Activated T-cell treated with anti-CD3 and anti-CD28 coated beads, Interleukin-2, amount 50 U/mL, for 1 hour (primary cell): ENCODE results near the gene MCTP2.

ENCODE experiments used
- DNase-seq: peaks from one replicate; pipeline ENCODE4 v3.0.0-alpha.2; 2020

Gene MCTP2

GRCh38 chr15:94404733-94405283 is 173.4 kb downstream of the MCTP2 start:
- DNase-seq = no peak

- DNase-seq = no peak
Observed at GRCh38 chr15:94411285-94411684, 179.9 kb downstream of the MCTP2 start.

GRCh38 chr15:94411846-94412245 is 180.5 kb downstream of the MCTP2 start:
- DNase-seq = no peak

- no peak for DNase-seq
Observed at GRCh38 chr15:94412979-94413746, 181.8 kb downstream of the MCTP2 start.

- no peak for DNase-seq
Observed at GRCh38 chr15:94414916-94415315, 183.6 kb downstream of the MCTP2 start.

GRCh38 chr15:94416267-94416666 is 184.9 kb downstream of the MCTP2 start:
- DNase-seq = no peak

GRCh38 chr15:94416820-94417219 is 185.5 kb downstream of the MCTP2 start:
- DNase-seq = no peak

GRCh38 chr15:94417501-94418293 is 186.3 kb downstream of the MCTP2 start:
- no peak for DNase-seq

- no peak for DNase-seq
Observed at GRCh38 chr15:94421706-94422105, 190.3 kb downstream of the MCTP2 start.

GRCh38 chr15:94432279-94432678 is 200.9 kb downstream of the MCTP2 start:
- no peak for DNase-seq

- no peak for DNase-seq
Observed at GRCh38 chr15:94439158-94439557, 207.8 kb downstream of the MCTP2 start.

- DNase-seq = no peak
Observed at GRCh38 chr15:94441760-94442159, 210.4 kb downstream of the MCTP2 start.

- DNase-seq = no peak
Observed at GRCh38 chr15:94442480-94442879, 211.1 kb downstream of the MCTP2 start.

- no peak for DNase-seq
Observed at GRCh38 chr15:94443186-94443585, 211.8 kb downstream of the MCTP2 start.

- no peak for DNase-seq
Observed at GRCh38 chr15:94445566-94446160, 214.3 kb downstream of the MCTP2 start.

- DNase-seq = no peak
Observed at GRCh38 chr15:94446441-94446840, 215.1 kb downstream of the MCTP2 start.

- DNase-seq = no peak
Observed at GRCh38 chr15:94451466-94451865, 220.1 kb downstream of the MCTP2 start.

GRCh38 chr15:94453227-94453988 is 222.0 kb downstream of the MCTP2 start:
- DNase-seq = no peak

GRCh38 chr15:94455297-94455696 is 223.9 kb downstream of the MCTP2 start:
- DNase-seq = no peak

GRCh38 chr15:94456226-94456625 is 224.9 kb downstream of the MCTP2 start:
- DNase-seq = no peak

- no peak for DNase-seq
Observed at GRCh38 chr15:94457661-94458060, 226.3 kb downstream of the MCTP2 start.

GRCh38 chr15:94460624-94461023 is 229.3 kb downstream of the MCTP2 start:
- DNase-seq = no peak

GRCh38 chr15:94467034-94467433 is 235.7 kb downstream of the MCTP2 start:
- no peak for DNase-seq
